ENCODE data around the gene SYNC. TPM values are rescaled to one million over a fixed set of nuclear protein-coding genes. Genes with fewer than 3 reads are reported as not detected.

Gene SYNC
- total RNA-seq (2022) (1.1 and 1.9 TPM in 2 replicates), Bru-seq, nascent RNA (percentile 23 among the genes with signal in this experiment), BruChase-seq, experiment 1, labeled RNA remaining after a 6-hour chase (percentile 23 among the genes with signal in this experiment), BruChase-seq, experiment 2, labeled RNA remaining after a 2-hour chase (percentile 31 among the genes with signal in this experiment)
- long read RNA-seq, partial matches to known transcripts, result 0 of 117 reads
- long read RNA-seq, other reads (novel, unspliced or antisense), result 112 of 117 reads

DNA sequence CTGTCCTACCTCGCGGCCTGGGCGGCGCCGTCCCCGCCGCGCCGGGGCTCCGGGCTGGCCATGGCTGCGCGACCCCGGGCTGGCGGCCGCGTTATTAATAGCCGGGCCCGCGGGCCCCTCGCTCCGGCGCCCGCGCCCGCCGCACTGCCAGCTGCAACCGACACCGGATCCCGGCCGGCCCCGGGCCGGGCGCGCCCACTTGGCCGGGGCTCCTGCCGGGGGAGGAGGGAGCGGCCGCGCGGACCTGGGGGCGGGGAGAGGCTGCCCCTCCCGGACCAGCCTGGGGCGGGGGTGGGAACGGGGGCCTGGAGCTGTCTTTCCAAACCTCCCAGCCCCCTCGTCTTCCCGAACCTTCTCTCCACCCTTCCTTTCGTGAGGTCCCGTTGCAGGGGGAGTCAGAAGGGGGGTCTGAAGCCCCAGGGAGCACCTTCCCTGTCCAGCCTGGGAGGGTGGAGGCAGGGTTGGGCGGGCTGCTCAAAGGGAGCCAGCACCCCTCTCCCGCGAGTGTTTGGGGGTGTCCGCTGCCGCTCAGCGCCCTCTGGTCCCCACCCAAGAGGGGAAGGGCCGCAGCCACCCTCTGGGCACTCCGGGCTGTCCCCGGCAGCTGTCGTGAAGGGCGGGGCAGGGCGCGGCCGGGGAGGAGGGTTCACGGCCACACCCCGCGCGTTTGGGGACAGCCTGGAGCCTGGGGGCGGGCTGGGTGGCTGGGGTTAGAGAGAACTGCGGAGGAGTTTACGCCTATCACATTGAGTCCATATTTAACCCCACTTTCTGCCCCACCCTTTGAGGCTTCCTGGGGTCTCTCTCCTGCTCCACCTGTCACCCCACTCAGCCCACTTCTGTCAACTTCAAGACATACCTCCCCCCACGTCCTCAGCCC lies at the start of gene SYNC:
TSS of gene SYNC (minus strand) at position 172 of the 880 bp plus-strand sequence. CDS start at position 62, 110 bp downstream.
- Mint-ChIP-seq H3K27ac (ENCODE audit: low read depth, unreplicated experiment) (peak within 1 kb of the TSS; percentile 59), H3K4me1 (ENCODE audit: insufficient read depth, unreplicated experiment) (peaks cover 21% of the 10 kb centered on the region), H3K27me3 (ENCODE audit: insufficient read depth, unreplicated experiment) (no peaks in the 10 kb centered on the region), H3K4me3 (ENCODE audit: unreplicated experiment) (peak within 1 kb of the TSS; percentile 66), H3K36me3 (ENCODE audit: insufficient read depth, unreplicated experiment) (no peaks in the 10 kb centered on the region), H3K9me3 (ENCODE audit: unreplicated experiment) (no peaks in the 10 kb centered on the region)
- POLR2A ChIA-PET, result interaction anchor here (0.9 to 1.6 kb wide), 5 partner anchors 11 to 113 kb away, joined by 3 to 8 read pairs (median 3); no protein-coding TSS in a partner anchor
- TF ChIP-seq, protein P1, sequence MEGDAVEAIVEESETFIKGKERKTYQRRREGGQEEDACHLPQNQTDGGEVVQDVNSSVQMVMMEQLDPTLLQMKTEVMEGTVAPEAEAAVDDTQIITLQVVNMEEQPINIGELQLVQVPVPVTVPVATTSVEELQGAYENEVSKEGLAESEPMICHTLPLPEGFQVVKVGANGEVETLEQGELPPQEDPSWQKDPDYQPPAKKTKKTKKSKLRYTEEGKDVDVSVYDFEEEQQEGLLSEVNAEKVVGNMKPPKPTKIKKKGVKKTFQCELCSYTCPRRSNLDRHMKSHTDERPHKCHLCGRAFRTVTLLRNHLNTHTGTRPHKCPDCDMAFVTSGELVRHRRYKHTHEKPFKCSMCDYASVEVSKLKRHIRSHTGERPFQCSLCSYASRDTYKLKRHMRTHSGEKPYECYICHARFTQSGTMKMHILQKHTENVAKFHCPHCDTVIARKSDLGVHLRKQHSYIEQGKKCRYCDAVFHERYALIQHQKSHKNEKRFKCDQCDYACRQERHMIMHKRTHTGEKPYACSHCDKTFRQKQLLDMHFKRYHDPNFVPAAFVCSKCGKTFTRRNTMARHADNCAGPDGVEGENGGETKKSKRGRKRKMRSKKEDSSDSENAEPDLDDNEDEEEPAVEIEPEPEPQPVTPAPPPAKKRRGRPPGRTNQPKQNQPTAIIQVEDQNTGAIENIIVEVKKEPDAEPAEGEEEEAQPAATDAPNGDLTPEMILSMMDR (IDR thresholded peaks at IDR 0.05; ENCODE audit: unreplicated experiment), result no peak
- CTCF ChIA-PET, result interaction anchor here (1.2 to 4.0 kb wide), 4 partner anchors 10 to 182 kb away, joined by 3 to 24 read pairs (median 4); no protein-coding TSS in a partner anchor
- BruUV-seq (replicated peaks), result no TSS peak
- DNase-seq (ENCODE audit: unreplicated experiment), result peak; percentile 25
- intact Hi-C loops (cut with micrococcal nuclease), result no loop called here

DNA sequence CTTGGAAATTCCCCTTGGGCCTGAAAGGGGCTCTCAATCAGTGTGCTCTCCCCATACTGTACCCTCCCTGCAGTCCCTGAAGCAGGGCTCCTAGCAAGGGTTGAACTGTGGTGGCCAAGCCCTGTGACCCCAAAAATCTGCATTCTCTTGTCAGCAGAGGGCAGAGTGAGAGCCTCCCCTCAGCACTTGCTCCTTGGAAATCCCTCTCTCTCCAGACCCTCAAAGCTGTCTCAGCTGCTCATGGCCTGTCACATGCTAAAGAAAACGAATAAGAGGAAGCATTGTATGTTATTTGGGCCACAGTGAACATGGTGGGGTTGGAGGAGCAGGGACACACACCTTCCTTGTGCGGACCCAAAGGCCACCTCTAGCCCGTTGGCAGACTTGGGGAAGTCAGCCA lies 47.2 kb upstream of the SYNC start:
- intact Hi-C loops (cut with micrococcal nuclease), result no loop called here
- ChIA-PET CTCF (interaction anchor here (0.6 to 3.8 kb wide), 4 partner anchors 13 to 243 kb away, joined by 3 to 28 read pairs (median 4); no protein-coding TSS in a partner anchor), POLR2A (interaction anchor here (0.7 kb wide), 1 partner anchor 152 kb away, joined by 3 read pairs; no protein-coding TSS in a partner anchor)
- no peak overlapping the region for H3K27ac Mint-ChIP-seq (ENCODE audit: low read depth, unreplicated experiment)
- BruUV-seq (replicated peaks), result no TSS peak
- H3K4me3 Mint-ChIP-seq (ENCODE audit: unreplicated experiment), result no peak overlapping the region
- DNase-seq (ENCODE audit: unreplicated experiment), result no peak
- TF ChIP-seq, protein P1 (IDR thresholded peaks at IDR 0.05; ENCODE audit: unreplicated experiment), result no peak
- H3K36me3 Mint-ChIP-seq (ENCODE audit: insufficient read depth, unreplicated experiment), result peaks cover 9% of the 10 kb centered on the region
- H3K9me3 Mint-ChIP-seq (ENCODE audit: unreplicated experiment), result no peaks in the 10 kb centered on the region
- H3K4me1 Mint-ChIP-seq (ENCODE audit: insufficient read depth, unreplicated experiment), result peaks cover 13% of the 10 kb centered on the region
- H3K27me3 Mint-ChIP-seq (ENCODE audit: insufficient read depth, unreplicated experiment), result no peaks in the 10 kb centered on the region

GRCh38 chr1:32749332-32749731 lies 46.8 kb upstream of the SYNC start:
- intact Hi-C loops (cut with micrococcal nuclease), result no loop called here
- POLR2A ChIA-PET, result no interaction called here

More at GRCh38 chr1:32749332-32749731, 46.8 kb upstream of the SYNC start:
- H3K4me3 Mint-ChIP-seq (ENCODE audit: unreplicated experiment), result no peak overlapping the region
- peaks cover 16% of the 10 kb centered on the region for H3K4me1 Mint-ChIP-seq (ENCODE audit: insufficient read depth, unreplicated experiment)
- no TSS peak for BruUV-seq (replicated peaks)
- peaks cover 9% of the 10 kb centered on the region for H3K36me3 Mint-ChIP-seq (ENCODE audit: insufficient read depth, unreplicated experiment)
- no peaks in the 10 kb centered on the region for H3K27me3 Mint-ChIP-seq (ENCODE audit: insufficient read depth, unreplicated experiment)
- H3K9me3 Mint-ChIP-seq (ENCODE audit: unreplicated experiment), result no peaks in the 10 kb centered on the region
- DNase-seq (ENCODE audit: unreplicated experiment), result no peak
- no peak overlapping the region for H3K27ac Mint-ChIP-seq (ENCODE audit: low read depth, unreplicated experiment)
- CTCF ChIA-PET, result interaction anchor here (0.6 to 3.8 kb wide), 4 partner anchors 13 to 244 kb away, joined by 3 to 28 read pairs (median 4); no protein-coding TSS in a partner anchor
- TF ChIP-seq, protein P1 (IDR thresholded peaks at IDR 0.05; ENCODE audit: unreplicated experiment), result no peak

Measured in MCF 10A (cell line).